ENCODE results near the gene SOX11.
A peak's percentile ranks its signal among the peaks of the same experiment; 100 is the strongest.

Gene SOX11

DNA sequence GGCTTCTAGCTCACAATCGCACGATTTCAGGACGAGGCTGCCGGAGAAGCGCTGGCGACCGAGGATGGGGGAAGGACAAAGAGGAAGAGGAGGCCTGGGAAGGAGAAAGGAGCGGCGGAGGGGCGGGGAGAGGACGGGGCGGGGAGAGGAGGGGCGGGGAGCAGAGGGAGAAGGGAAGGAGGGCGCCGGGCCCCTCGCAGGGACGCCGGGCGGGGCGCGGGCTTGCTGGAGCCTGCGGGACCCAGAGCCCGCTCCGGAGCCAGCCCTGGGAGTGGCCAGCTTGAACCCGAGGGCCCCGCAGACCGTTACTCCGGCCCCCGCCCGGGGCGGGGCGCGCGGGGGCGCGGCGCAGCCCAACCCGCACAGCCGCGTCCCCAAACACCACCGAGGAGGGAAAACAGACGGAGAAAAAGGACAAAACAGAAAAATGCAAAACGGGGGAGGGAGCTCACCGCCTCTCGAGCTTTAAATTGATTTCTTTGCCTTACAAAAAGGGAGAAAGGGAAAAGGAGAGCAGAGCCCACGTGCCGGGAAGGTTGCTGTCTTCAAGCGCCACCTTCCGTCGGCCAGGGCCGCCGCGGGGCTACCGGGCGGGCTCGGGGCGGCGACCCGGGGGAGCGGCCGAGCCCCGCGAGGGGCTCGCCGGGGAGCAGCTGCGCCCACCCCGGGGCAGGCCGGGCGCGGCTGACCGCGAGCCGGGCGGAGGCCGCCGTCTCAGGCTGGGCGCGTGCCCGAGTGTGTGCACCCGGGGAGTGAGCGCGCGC, 781 bp upstream of the SOX11 start:
- DNase-seq (ENCODE audit: low read depth in 2 of 2), result peak; percentile 54

DNA sequence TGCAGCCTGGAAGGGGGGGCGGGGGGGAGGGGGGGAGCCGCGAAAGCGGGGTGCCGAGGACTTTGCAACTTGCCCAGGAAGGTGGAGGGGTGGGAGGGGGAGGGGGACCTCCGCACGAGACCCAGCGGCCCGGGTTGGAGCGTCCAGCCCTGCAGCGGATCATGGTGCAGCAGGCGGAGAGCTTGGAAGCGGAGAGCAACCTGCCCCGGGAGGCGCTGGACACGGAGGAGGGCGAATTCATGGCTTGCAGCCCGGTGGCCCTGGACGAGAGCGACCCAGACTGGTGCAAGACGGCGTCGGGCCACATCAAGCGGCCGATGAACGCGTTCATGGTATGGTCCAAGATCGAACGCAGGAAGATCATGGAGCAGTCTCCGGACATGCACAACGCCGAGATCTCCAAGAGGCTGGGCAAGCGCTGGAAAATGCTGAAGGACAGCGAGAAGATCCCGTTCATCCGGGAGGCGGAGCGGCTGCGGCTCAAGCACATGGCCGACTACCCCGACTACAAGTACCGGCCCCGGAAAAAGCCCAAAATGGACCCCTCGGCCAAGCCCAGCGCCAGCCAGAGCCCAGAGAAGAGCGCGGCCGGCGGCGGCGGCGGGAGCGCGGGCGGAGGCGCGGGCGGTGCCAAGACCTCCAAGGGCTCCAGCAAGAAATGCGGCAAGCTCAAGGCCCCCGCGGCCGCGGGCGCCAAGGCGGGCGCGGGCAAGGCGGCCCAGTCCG, 540 bp downstream of the SOX11 start:
- no peak for DNase-seq (ENCODE audit: low read depth in 2 of 2)

DNA sequence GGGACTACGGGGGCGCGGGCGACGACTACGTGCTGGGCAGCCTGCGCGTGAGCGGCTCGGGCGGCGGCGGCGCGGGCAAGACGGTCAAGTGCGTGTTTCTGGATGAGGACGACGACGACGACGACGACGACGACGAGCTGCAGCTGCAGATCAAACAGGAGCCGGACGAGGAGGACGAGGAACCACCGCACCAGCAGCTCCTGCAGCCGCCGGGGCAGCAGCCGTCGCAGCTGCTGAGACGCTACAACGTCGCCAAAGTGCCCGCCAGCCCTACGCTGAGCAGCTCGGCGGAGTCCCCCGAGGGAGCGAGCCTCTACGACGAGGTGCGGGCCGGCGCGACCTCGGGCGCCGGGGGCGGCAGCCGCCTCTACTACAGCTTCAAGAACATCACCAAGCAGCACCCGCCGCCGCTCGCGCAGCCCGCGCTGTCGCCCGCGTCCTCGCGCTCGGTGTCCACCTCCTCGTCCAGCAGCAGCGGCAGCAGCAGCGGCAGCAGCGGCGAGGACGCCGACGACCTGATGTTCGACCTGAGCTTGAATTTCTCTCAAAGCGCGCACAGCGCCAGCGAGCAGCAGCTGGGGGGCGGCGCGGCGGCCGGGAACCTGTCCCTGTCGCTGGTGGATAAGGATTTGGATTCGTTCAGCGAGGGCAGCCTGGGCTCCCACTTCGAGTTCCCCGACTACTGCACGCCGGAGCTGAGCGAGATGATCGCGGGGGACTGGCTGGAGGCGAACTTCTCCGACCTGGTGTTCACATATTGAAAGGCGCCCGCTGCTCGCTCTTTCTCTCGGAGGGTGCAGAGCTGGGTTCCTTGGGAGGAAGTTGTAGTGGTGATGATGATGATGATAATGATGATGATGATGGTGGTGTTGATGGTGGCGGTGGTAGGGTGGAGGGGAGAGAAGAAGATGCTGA, 1.4 kb downstream of the SOX11 start:
- no peak for DNase-seq (ENCODE audit: low read depth in 2 of 2)

DNA sequence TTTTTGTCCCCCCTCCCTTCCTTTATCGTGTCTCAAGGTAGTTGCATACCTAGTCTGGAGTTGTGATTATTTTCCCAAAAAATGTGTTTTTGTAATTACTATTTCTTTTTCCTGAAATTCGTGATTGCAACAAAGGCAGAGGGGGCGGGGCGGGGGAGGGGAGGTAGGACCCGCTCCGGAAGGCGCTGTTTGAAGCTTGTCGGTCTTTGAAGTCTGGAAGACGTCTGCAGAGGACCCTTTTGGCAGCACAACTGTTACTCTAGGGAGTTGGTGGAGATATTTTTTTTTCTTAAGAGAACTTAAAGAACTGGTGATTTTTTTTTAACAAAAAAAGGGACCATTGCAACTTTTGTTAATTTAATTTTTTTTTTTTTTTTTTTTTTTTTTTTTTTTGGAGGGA, 2.1 kb downstream of the SOX11 start:
- no peak for DNase-seq (ENCODE audit: low read depth in 2 of 2)

DNA sequence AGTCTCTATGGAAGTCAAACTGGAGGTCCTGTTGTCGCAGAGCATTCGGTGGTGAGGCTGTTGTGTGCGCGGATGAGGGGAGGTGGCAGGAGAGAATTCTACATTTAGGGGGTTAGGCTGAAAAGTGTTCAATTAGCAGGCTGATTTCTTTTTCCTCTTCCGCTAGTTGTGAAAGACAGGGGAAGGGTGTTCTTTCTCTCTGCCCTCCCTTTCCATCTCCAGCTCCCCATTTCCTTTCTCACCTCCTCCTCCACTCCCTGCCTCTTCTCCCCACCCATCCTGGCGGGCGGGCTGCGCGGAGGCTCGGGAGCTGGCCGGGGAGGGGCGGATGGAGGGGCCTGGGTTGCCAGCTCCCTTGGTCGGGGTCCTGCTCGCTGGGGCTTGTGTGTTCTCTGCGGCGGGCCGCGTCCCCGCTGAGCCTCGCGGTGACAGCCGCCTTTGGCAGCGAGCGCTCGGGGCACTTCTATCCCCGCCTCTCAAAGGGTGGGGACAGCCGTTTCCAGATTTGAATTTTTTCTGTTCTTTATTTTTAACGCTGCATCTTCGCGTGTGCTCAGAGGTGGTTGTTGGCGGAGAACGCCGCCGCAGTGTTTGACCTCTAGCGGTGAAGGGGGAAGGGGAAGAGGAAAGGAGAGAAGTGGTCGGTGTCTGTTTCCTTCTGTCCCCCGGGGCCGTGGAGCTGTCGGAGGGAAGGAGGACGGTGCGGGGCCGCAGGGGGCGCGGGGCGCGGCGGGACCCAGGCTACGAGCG, 3.6 kb downstream of the SOX11 start:
- no peak for DNase-seq (ENCODE audit: low read depth in 2 of 2)

DNA sequence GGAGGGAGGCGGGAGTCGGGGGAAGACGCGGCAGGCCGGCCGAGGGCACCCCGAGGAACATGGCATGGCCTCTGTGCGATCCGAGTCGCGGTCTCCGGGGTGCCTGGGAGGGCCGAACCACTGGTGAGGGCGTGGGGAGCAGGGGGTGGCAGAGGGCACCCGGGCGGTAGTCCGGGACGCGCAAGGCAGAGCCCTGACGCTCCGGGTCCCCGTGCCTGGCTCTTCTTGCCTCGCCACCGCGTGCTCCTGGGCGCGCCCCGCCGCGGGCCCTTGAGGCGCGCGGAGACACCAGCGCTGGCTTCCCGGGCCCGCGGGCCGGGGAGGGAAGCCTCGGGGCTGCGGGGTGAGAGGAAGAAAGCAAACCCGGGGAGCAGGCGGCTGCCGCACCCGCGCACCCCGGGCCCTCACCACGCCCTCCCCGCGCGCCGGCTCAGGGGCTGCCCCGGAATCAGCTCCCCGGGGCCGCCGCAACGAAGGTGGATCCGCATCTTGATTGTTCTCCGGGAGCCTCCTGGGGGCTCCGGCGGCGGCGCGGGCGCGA, 4.3 kb downstream of the SOX11 start:
- no peak for DNase-seq (ENCODE audit: low read depth in 2 of 2)

DNA sequence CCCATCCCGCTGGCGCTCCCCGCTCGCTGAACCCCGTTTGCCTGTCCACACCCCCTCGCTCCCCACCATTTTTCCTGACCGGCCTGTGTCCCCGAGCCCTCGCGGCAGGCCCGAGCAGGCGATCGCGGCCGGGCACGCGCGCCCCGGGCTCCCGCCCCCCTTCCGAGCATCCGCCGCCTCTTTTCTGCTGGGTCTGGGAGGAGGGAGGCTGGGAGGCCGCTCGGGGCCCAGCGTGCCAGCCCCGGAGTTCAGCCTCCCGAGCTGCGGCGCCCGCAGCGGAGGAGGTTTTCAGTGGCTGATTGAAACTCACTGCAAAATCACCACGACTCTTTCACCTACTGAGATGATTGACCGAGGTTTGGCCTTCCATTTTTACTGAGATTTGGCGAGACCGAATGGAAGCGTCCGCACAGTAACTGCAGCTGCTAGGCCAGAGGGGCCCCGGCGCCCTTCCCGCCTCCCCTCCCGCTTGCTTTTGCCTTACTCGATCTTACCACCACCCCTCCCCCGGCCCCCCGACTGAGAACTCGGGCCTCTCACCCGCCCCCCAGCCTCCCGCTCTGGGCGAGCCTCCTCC, 4.8 kb downstream of the SOX11 start:
- DNase-seq (ENCODE audit: low read depth in 2 of 2), result no peak

DNA sequence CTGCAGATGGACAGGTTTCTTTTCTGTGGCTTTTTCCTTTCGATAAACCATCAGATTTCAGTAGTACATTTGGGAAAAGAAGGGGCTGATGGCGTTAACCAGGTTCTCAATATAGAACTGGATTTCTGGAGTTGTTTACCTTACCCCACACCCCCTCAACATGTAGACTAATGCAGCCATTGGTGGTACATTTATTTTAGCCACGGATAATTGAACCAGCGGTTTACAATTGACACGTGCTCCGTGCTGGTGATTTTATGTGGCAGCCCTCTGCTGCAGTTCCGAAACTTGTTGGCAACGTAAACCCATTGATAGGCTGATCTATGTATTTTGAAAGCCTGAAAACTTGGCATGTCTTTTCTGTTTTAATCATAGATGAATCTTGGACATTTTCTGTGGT, 5.4 kb downstream of the SOX11 start:
- no peak for DNase-seq (ENCODE audit: low read depth in 2 of 2)

DNA sequence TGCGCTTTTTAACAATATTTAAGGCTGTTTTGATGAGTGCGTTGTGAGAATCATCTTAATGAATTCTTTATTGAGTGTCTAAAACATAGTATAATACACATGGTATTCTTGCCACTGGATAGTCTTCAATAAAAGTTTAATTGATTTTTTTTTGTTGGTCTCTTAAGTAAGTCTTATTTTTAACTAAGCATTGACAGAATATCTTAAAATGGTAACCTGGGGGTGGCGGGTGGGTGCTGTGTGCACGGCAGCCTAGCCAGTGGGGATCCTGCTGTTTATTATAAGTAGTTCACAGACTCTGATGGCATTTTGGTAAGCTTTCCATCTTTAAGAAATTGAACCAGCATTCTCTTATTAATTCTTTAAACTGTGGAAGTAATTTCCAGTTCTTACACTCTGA, 6.0 kb downstream of the SOX11 start:
- DNase-seq (ENCODE audit: low read depth in 2 of 2), result no peak

DNA sequence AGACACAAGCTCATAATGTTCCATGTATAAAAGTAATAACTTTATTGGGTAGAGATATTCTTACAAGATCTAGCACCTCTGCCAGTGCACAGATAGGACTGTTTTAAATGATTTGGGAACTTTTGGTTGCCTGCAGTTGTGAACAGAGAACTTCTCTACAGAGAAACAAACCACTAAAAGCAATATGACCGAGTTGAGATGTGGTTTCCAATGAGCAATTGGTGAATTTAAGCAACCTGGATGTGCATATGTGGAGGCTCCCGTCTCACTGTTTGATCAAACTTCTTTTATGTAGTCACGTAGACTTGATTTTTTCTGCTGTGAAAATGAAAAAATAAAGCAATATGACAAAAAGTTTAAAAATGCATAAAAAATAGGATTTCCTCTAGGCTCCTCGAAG, 7.8 kb downstream of the SOX11 start:
- no peak for DNase-seq (ENCODE audit: low read depth in 2 of 2)

DNA sequence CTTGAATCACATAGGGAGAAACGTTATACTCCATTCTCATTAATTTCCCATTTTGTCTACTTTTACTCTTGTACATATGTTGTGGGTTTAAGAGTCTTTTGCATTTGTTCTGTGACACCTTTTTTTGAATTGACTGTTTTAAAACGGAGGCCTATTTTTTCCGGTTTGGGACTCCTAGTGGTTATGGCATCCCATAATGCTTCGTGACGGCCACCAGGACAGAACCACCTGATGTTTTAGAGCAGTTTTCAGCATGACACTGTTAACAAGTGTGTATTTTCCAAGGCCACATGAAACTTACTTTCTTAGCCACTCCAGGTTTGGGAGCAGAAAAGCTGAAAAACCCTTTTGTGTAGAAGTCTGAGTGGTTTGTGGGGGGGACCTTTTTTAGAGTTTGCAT, 8.4 kb downstream of the SOX11 start:
- DNase-seq (ENCODE audit: low read depth in 2 of 2), result no peak

DNA sequence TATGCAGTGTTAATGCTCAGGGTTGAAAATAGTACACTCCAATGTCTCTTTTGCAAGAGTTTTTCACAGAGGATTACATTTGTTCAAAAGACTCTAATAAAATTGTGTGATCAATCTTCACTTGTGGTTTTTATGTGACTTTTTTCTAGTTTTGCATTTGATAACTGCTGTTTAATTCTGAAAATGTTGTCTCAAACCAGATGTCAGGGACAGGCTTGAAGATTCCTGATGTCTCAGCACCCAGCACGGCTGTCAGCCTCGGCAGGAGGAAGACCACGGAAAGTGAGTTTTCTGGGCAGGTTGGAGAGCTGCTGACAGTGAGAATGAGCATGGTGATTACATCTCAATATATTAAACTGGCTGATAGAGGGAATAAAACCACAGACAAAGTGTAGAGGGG, 9.1 kb downstream of the SOX11 start:
- peak; percentile 61 to 65 for DNase-seq (ENCODE audit: low read depth in 2 of 2)

DNA sequence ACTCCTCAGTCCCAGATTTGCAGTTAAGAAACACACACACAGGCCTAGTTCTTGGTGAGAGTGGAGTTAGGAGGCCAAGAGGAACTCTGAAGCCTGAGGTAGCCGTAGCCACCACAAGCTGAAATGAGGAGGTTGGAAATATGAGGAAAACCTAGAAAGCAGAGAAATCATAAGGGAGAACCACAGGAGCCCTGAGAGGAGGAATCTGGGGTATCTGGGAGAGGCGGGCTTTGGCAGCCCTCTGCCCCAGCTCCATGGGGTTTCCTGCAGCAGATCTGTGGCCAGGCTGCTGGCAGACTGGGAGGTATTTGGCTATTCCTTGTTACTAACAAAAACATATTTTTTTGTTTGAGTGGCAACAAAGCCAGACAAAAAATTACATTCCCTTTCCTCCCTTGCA, 11.0 kb downstream of the SOX11 start:
- DNase-seq (ENCODE audit: low read depth in 2 of 2), result no peak

DNA sequence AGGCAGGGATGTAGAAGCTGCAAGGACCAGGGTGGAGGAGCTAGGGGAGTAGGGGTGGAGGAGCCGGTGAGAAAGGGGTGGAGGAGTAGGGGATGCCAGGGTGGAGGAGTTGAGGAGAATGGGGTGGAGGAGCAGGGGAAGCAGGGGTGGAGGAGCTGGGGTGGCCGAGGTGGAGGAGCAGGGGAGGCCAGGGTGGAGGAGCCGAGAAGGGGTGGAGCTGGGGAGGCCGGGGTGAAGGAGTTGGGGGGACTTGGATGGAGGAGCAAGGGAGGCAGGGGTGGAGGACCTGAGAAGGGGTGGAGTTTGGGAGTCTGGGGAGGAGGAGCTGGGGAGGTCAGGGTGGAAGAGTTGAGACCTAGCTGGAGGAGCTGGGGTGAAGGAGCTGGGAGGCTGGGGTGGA, 13.3 kb downstream of the SOX11 start:
- DNase-seq (ENCODE audit: low read depth in 2 of 2), result no peak

DNA sequence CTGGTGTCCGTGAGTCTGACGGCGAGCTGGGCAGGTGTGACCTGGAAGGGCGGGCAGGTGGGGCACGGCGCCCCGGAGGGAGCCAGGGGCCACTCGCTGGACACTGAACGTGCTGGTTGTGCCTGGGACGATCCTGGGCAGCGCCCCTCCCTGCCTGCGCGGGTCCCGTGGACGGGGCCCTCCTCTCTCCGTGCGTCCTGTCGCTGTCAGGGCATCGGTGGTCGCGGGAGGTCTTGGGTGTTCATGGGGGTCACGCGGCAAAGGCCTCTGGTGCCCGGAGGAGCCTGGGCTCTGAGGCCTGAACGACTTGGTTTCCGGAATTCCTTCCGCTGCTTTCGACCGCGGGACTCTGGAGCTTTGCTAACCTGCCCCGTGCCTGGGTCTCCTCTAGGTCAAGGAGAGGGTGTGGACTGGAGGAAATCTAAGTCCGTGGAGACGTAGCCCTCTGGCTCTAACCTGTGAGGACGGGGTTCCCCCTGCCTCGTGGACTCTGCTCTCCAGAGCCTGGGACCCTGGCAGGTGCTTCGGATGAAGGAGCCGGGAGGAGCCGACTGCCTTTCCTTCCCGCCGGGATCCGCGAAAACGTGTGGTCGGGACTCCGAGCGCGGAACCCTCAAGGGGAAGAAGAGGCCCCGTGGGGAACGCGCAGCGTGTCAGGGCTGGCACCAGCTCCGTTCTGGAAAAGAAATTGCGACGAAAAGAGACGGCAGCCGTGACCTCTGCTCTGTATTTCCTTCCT, 14.7 kb downstream of the SOX11 start:
- DNase-seq (ENCODE audit: low read depth in 2 of 2), result no peak

DNA sequence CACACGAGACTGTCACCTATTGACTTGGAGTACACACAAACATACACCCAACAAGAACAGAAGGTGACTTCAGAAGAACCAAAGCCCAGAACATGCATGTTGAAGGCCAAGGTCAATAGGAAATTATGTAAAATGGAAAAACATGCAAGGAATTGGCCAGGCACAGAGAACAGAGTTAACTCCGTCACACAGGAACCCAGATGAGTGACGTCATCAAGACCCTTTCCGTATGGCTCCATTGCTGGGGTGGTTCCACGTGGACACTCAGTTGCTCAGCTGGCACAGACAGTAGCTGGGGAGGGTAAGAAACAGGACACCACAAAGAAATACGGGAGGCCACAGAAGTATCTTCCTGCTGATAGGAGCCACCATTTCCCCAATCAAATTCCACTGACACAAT, 18.4 kb downstream of the SOX11 start:
- no peak for DNase-seq (ENCODE audit: low read depth in 2 of 2)

DNA sequence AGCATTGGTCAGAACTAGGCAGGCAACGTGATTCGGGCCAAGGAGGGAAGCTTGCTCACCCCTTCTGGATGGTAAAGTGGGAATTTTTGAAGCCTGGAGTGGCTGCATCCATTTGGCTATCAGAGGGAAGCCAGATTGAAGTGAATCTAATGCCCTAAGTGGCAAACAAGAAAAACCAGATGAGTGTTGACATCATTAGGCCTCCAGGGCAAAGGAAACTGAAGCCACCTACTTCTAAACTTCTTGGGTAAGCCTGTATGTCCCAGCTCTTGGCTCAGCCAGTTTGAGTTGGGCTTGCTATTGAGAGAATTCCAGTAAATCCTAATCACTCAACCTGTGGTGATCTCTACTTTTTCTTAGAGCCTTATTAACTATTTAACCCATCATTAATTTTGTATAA, 20.9 kb downstream of the SOX11 start:
- DNase-seq (ENCODE audit: low read depth in 2 of 2), result no peak

DNA sequence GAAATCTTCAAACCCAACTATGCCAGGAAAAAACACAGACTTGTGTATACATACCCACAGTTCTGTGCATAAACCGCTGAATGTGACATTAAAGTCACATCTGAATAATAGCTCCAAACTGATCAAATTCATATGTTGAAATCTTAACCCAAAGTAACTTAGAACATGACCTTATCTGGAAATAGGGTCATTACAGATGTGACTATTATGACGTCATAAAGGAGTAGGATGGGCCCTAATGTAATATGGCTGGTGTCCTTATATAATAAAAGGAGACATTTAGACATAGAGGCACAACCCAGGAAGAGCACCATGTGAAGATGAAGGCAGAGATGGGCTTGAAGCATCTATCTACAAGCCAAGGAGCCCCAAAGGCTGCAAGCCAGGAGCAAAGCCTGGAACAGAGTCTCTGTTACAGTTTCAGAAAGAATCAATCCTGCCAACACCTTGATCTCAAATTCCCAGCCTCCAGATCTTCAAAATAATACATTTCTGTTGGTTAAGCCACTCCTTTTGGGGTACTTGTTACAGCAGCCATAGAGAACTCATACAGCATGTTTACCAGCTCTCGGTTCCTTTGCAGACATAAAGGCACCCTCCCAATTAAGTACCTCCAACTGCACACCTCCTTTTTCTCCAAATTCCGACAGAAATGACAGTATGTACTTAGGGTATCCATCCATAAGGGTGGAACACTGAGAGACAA, 27.6 kb downstream of the SOX11 start:
- DNase-seq (ENCODE audit: low read depth in 2 of 2), result no peak

DNA sequence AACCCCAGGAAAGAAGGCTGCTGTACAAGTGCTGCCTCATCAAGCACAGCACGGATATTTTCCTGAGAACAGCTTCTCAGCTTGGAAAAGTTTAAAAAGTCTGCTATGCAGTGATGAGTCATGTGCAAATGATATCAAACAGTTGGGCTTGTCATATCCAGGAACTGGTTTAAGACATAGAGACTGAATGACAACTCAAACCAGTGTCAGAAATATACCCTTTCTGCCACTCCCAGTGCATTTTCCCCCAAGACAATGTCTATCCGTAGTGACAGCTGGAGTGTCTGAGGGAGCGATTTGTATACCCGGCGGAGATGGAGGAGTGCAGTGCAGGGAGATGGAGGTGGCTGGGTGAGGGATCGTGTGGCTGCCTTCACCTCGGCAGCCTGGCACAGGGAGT, 28.2 kb downstream of the SOX11 start:
- no peak for DNase-seq (ENCODE audit: low read depth in 2 of 2)

DNA sequence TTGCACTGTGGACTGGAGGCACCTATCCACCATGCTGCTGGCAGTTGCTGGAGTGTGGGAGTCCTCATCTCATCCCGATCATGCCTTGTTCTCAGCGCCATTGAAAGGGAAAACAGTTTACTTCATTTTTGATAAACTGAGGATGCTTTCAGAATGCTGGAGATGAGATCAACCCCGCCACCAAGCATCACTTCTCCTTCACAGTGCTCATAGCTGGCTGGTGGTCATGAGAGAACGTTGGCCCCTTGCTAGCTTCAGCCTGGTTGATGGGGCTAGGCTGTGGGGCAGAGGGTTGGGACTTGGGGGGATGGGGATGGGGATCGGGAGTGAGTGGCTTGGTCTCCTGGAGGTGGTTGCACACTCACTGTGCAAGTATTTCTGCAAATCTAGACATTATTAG, 30.1 kb downstream of the SOX11 start:
- no peak for DNase-seq (ENCODE audit: low read depth in 2 of 2)

All from fibroblast of skin of left biceps (primary cell).